GM12878 (cell line): ENCODE measurements around the gene GTPBP6. TPM values are rescaled to one million over a fixed set of nuclear protein-coding genes. Genes with fewer than 3 reads are reported as not detected.
A peak's percentile ranks its signal among the peaks of the same experiment; 100 is the strongest.

ENCODE experiments used
- ATAC-seq: fragments of 200-7000 bp; cut with Tn5 transposase; 3 replicates; pipeline ENCODE4 v1.9.1; 2020; ENCODE audit warnings: mild to moderate bottlenecking, moderate library complexity
- BruUV-seq: library from RNA; stranded (reverse); fragments of 400-500 nt; replicated peaks from 2 replicates; lab custom pipeline; 2021; lab: Mats Ljungman, UMichigan
- CTCF ChIA-PET: fragments of 300-600 bp; sonication (Branson Sonifier 250); formaldehyde crosslinking; extraction: SDS; loops from one replicate; lab custom pipeline; 2021; ENCODE audit warnings: inconsistent platforms; lab: Yijun Ruan, JAX
- POLR2A ChIA-PET: fragments of 350-600 bp; formaldehyde crosslinking; extraction: SDS; loops from one replicate; lab custom pipeline; 2021; ENCODE audit warnings: inconsistent platforms; lab: Charles Lee
- RAD21 ChIA-PET: fragments of 300-600 bp; sonication (Branson Sonifier 250); formaldehyde crosslinking; loops from one replicate; lab custom pipeline; 2023; ENCODE audit warnings: antibody characterized with exemption; ENCODE audit not compliant: unreplicated experiment; lab: Charles Lee
- SMC1A ChIA-PET: fragments of 300-600 bp; sonication (Branson Sonifier 250); formaldehyde crosslinking; loops from one replicate; lab custom pipeline; 2023; ENCODE audit not compliant: unreplicated experiment, uncharacterized antibody; lab: Charles Lee
- DNase-seq: peaks from one replicate; pipeline ENCODE4 v3.0.0-alpha.2; 2011; ENCODE audit warnings: low read depth, low spot score
- FAIRE-seq: peaks from 3 replicates; lab custom pipeline; 2011; peaks lifted over from hg19 to GRCh38; lab: Jason Lieb, UNC
- H2AFZ ChIP-seq: 2 replicates; pipeline ENCODE4 v1.6.0; 2011; ENCODE audit warnings: low read depth, low read length, control low read depth; ENCODE audit not compliant: control insufficient read depth
- H3K27ac ChIP-seq: 2 replicates; pipeline ENCODE4 v1.5.1; 2011; ENCODE audit warnings: control low read depth; ENCODE audit not compliant: control insufficient read depth, insufficient read depth
- H3K27me3 ChIP-seq, 2 experiments: replicated peaks in 1 of 2; 2 replicates each; pipeline versions ENCODE4 v1.6.0 to v1.6.1; 2011; ENCODE audit warnings: low read length in 1 of 2; ENCODE audit not compliant: control insufficient read depth in 2 of 2, insufficient read depth in 2 of 2
- H3K36me3 ChIP-seq, 2 experiments: 2 replicates each; pipeline ENCODE4 v1.5.1; 2011; ENCODE audit warnings: low read length in 1 of 2; ENCODE audit not compliant: control insufficient read depth in 2 of 2, insufficient read depth in 2 of 2
- H3K4me1 ChIP-seq: 2 replicates; pipeline ENCODE4 v1.6.1; 2011; ENCODE audit warnings: mild to moderate bottlenecking, low read length, moderate library complexity, mixed read lengths; ENCODE audit not compliant: control insufficient read depth, insufficient read depth
- H3K4me2 ChIP-seq: 2 replicates; pipeline ENCODE4 v1.6.0; 2011; ENCODE audit warnings: control low read depth; ENCODE audit not compliant: control insufficient read depth, insufficient read depth
- H3K4me3 ChIP-seq: fragments of 200-600 bp; sonication (generic); 2 replicates; pipeline ENCODE4 v1.5.1; 2016
- H3K79me2 ChIP-seq: 2 replicates; pipeline ENCODE4 v1.6.0; 2011; ENCODE audit warnings: low read length; ENCODE audit not compliant: control insufficient read depth, insufficient read depth
- H3K9ac ChIP-seq: 2 replicates; pipeline ENCODE4 v1.8.0; 2011; ENCODE audit warnings: low read length, control low read depth, mixed read lengths; ENCODE audit not compliant: control insufficient read depth, insufficient read depth
- H3K9me3 ChIP-seq: replicated peaks from 3 replicates; pipeline ENCODE4 v1.5.1; 2011; ENCODE audit warnings: mild to moderate bottlenecking, low read length; ENCODE audit not compliant: control insufficient read depth, insufficient read depth
- H4K20me1 ChIP-seq: 2 replicates; pipeline ENCODE4 v1.6.0; 2011; ENCODE audit not compliant: control insufficient read depth, insufficient read depth
- FOXM1 ChIP-seq: IDR thresholded peaks from 2 replicates; pipeline ENCODE4 v1.6.1; 2012; ENCODE audit warnings: low read depth, mild to moderate bottlenecking, inconsistent platforms, low read length, moderate library complexity
- JUND ChIP-seq: IDR thresholded peaks from 2 replicates; pipeline ENCODE4 v1.6.1; 2012; ENCODE audit warnings: low read depth, mild to moderate bottlenecking, low read length, improper control_type of control experiment, moderate library complexity
- NRF1 ChIP-seq: conservative IDR thresholded peaks from 2 replicates; pipeline ENCODE4 v1.6.1; 2011; ENCODE audit warnings: mild to moderate bottlenecking, low read depth, low read length, improper control_type of control experiment
- POLR2A ChIP-seq: IDR thresholded peaks from 2 replicates; pipeline ENCODE4 v1.6.1; 2011; ENCODE audit warnings: low read depth, mild to moderate bottlenecking, low read length
- RELA ChIP-seq: fragments of 450-650 bp; IDR thresholded peaks from 2 replicates; pipeline ENCODE4 v1.8.0; 2014; ENCODE audit warnings: borderline replicate concordance; ENCODE audit not compliant: partially characterized antibody
- TARDBP ChIP-seq: IDR thresholded peaks from 2 replicates; pipeline ENCODE4 v1.6.1; 2016; ENCODE audit warnings: borderline replicate concordance
- TCF3 ChIP-seq: IDR thresholded peaks from 2 replicates; pipeline ENCODE4 v1.6.1; 2012; ENCODE audit warnings: low read depth, mild to moderate bottlenecking, low read length, borderline replicate concordance; ENCODE audit not compliant: insufficient read depth
- WRNIP1 ChIP-seq: IDR thresholded peaks from 2 replicates; pipeline ENCODE4 v1.6.1; 2011; ENCODE audit warnings: low read depth, low read length, improper control_type of control experiment, borderline replicate concordance
- ZNF274 ChIP-seq: IDR thresholded peaks from one replicate; pipeline ENCODE4 v1.8.0; 2011; ENCODE audit not compliant: insufficient read length, insufficient read depth
- WGBS: methylation state at CpG from one replicate; pipeline ENCODE4 v1.1.6; 2016; ENCODE audit warnings: low lambda C conversion rate; ENCODE audit not compliant: insufficient replicate concordance, insufficient coverage; ENCODE audit errors: missing lambda C conversion rate; 5-methylcytosine and 5-hydroxymethylcytosine counted together
- in situ Hi-C: fragments of 300-500 bp; cut with MboI; formaldehyde crosslinking; loops from 9 replicates; pipeline ENCODE4 v1.14.3; 2018; ENCODE audit warnings: mixed read lengths
- intact Hi-C: fragments of 100-400 bp; cut with micrococcal nuclease; formaldehyde crosslinking; loops from one replicate; pipeline ENCODE4 v1.14.2; 2022; ENCODE audit not compliant: unreplicated experiment
- polyA plus RNA-seq, 11 experiments: library from polyadenylated mRNA; depleted of rRNA in 4 of 11; unstranded in 6 of 11; stranded (reverse) in 5 of 11; fragments of >200 nt; fragmentation: Nextera tagmentation in 4 of 11; fragmentation: Illumina TruSeq in 1 of 11; extraction: Ambion mirVana in 4 of 11; extraction: Trizol in 1 of 11; gene quantifications; 1 replicate in 1 of 11; 2 replicates in 10 of 11; pipeline versions ENCODE4 v1.2.1 to v1.2.3, GENCODE V29; 2011 to 2016; ENCODE audit warnings: inconsistent platforms in 2 of 11, missing spikeins in 2 of 11, low read depth in 1 of 11
- total RNA-seq, 4 experiments: library from RNA; depleted of rRNA in 3 of 4; stranded (reverse); fragments of >200 nt in 3 of 4; fragmentation: Illumina TruSeq in 1 of 4; extraction: Trizol in 1 of 4; gene quantifications; 2 replicates each; pipeline versions ENCODE4 v1.2.1 to v1.2.3, GENCODE V29; 2013 to 2021
- TF ChIP-seq, protein P1 (sequence below): IDR thresholded peaks from 2 replicates; pipeline ENCODE4 v1.6.1; 2012; ENCODE audit warnings: low read depth, low read length, improper control_type of control experiment
- TF ChIP-seq, protein P2 (sequence below): IDR thresholded peaks from 2 replicates; pipeline ENCODE4 v1.6.1; 2012; ENCODE audit warnings: low read depth, low read length, improper control_type of control experiment
- TF ChIP-seq, protein P3 (sequence below): fragments of 450-650 bp; IDR thresholded peaks from 2 replicates; pipeline ENCODE4 v1.6.1; 2017; ENCODE audit warnings: mild to moderate bottlenecking, low read depth, inconsistent platforms; ENCODE audit not compliant: poor library complexity, severe bottlenecking

GTPBP6 gene
- total and polyA plus RNA-seq, 10 of the 15 experiments (the other 5 are each of a cell fraction or from before 2014, with no cell fraction given) = 0.31 to 71.0 (median 21.1) TPM

DNA sequence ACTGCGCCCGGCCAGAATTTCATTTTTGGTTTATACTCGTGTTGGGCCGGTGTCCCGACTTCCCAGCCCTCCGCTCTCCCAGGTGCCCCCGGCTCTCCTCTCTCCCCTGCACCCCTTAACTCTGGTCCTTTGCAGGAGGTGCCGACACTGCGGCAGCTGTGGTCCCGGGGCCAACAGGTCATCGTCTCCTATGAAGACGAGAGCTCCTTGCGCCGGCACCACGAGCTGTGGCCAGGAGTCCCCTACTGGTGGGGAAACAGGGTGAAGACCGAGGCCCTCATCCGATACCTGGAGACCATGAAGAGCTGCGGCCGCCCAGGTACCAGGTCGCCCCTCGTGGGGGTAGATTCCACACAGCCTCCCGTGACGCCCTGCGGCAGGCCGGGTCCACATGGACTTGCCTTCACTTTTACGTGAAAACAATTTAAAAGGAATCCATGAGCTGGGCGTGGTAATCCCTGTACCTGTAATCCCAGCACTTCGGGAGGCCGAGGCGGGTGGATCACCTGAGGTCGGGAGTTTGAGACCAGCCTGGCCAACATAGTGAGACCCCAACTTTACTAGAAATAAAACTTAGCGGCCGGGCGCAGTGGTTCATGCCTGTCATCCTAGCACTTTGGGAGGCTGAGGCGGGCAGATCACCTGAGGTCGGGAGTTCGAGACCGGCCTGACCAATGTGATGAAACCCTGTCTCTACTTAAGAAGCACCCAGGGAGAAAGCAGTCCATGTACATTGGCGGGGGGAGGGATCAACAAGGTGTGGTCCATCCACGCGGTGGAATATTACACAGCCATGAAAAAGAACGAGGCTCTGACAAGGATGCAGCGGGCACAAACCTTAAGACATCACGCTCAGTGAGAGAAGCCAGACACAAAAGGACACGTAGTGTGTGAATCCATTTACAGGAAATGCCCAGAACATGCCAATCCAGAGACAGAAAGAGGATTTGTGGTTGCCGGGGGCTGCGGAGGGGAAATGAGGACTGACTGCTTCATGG is 25.4 kb downstream of the GTPBP6 start:
- no peak for ATAC-seq
- no peak for DNase-seq
- ChIA-PET POLR2A (no interaction called here), CTCF (no interaction called here), SMC1A (no interaction called here), RAD21 (no interaction called here)
- BruUV-seq = TSS peak; percentile 79
- TF ChIP-seq, protein P1, sequence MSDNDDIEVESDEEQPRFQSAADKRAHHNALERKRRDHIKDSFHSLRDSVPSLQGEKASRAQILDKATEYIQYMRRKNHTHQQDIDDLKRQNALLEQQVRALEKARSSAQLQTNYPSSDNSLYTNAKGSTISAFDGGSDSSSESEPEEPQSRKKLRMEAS = no peak
- 0 out of 2 replicates have a peak, but pooled peaks have one; percentile 24 for TF ChIP-seq POLR2A
- Histone ChIP-seq H3K4me3 (no peak overlapping the region), H3K9ac (no peak overlapping the region), H3K9me3 (peaks cover 1% of the 10 kb centered on the region; the same call in 1 of the 3 replicates), H3K36me3 (peaks cover 16 to 17% of the 10 kb centered on the region in 2 experiments; a peak in 3 of 4 replicates), H4K20me1 (no peaks in the 10 kb centered on the region), H3K27me3 (no peaks in the 10 kb centered on the region), H3K79me2 (no peaks in the 10 kb centered on the region), H3K4me2 (no peak overlapping the region), H3K4me1 (no peaks in the 10 kb centered on the region), H3K27ac (no peak overlapping the region), H2AFZ (no peak overlapping the region)
- in situ Hi-C loops = no loop called here
- 97% methylated on average over 47 of the region's 47 CpGs for WGBS
- FAIRE-seq = no peak
- intact Hi-C loops = no loop called here

DNA sequence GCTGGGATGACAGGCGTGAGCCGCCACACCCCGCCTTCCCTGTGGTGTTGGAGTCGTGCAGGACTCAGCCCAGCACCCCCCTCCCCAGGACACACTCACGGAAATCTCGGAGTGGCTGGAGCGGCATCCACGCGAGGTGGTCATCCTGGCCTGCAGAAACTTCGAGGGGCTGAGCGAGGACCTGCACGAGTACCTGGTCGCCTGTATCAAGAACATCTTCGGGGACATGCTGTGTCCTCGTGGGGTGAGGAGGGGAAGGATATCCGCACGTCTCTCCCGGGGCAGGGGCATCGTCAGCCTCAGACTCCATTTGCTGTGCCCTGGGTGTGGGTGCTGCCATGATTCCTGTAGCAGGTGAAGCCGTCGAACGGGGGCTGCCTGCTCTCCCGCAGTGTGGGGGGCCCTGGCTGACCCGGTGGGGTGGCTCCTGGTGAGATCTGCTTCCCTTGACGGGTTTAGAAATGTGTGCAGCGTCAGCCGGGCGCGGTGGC is 27.1 kb downstream of the GTPBP6 start:
- H4K20me1 ChIP-seq = no peaks in the 10 kb centered on the region
- intact Hi-C loops = no loop called here
- no TSS peak for BruUV-seq
- no peak overlapping the region for H2AFZ ChIP-seq
- ChIA-PET CTCF (no interaction called here), SMC1A (no interaction called here), POLR2A (no interaction called here), RAD21 (no interaction called here)
- WGBS = over 99% methylated on average over 26 of the region's 29 CpGs
- no peaks in the 10 kb centered on the region for H3K27me3 ChIP-seq
- H3K79me2 ChIP-seq = no peaks in the 10 kb centered on the region
- ATAC-seq (no peak), FAIRE-seq (no peak), DNase-seq (no peak)
- in situ Hi-C loops = no loop called here
- peaks cover 16 to 20% of the 10 kb centered on the region in 2 experiments; a peak in 3 of 4 replicates for H3K36me3 ChIP-seq
- no peak overlapping the region for H3K4me3 ChIP-seq
- peaks cover 1% of the 10 kb centered on the region; the same call in 1 of the 3 replicates for H3K9me3 ChIP-seq
- no peaks in the 10 kb centered on the region for H3K4me1 ChIP-seq
- no peak overlapping the region for H3K9ac ChIP-seq
- H3K4me2 ChIP-seq = no peak overlapping the region
- H3K27ac ChIP-seq = no peak overlapping the region
- TF ChIP-seq, protein P2, sequence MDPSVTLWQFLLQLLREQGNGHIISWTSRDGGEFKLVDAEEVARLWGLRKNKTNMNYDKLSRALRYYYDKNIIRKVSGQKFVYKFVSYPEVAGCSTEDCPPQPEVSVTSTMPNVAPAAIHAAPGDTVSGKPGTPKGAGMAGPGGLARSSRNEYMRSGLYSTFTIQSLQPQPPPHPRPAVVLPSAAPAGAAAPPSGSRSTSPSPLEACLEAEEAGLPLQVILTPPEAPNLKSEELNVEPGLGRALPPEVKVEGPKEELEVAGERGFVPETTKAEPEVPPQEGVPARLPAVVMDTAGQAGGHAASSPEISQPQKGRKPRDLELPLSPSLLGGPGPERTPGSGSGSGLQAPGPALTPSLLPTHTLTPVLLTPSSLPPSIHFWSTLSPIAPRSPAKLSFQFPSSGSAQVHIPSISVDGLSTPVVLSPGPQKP = no peak
- no peak for TF ChIP-seq JUND
- TF ChIP-seq NRF1 = no peak
- no peak for TF ChIP-seq POLR2A
- TF ChIP-seq ZNF274 = no peak
- no peak for TF ChIP-seq WRNIP1
- no peak for TF ChIP-seq FOXM1
- no peak for TF ChIP-seq TCF3
- TF ChIP-seq TARDBP = no peak
- TF ChIP-seq RELA = no peak
- TF ChIP-seq, protein P3, sequence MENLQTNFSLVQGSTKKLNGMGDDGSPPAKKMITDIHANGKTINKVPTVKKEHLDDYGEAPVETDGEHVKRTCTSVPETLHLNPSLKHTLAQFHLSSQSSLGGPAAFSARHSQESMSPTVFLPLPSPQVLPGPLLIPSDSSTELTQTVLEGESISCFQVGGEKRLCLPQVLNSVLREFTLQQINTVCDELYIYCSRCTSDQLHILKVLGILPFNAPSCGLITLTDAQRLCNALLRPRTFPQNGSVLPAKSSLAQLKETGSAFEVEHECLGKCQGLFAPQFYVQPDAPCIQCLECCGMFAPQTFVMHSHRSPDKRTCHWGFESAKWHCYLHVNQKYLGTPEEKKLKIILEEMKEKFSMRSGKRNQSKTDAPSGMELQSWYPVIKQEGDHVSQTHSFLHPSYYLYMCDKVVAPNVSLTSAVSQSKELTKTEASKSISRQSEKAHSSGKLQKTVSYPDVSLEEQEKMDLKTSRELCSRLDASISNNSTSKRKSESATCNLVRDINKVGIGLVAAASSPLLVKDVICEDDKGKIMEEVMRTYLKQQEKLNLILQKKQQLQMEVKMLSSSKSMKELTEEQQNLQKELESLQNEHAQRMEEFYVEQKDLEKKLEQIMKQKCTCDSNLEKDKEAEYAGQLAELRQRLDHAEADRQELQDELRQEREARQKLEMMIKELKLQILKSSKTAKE = no peak
